ENCODE measurements around the gene PTPN14. TPM values are rescaled to one million over a fixed set of nuclear protein-coding genes. Genes with fewer than 3 reads are reported as not detected.
"Not testable (repeated sequence)": the region's sequence is repeated elsewhere in the genome, so short reads cannot be mapped to it uniquely, and the experiment has no call there.

Gene PTPN14
- total RNA-seq, 5 donors from 2014 or later (not counting 1 experiment from before 2014, with no cell fraction given) = 0.02 to 0.36 (median 0.29) TPM

GRCh38 chr1:214499732-214500131, 51.7 kb downstream of the PTPN14 start:
- POLR2A ChIA-PET = no interaction called here
- peaks cover 0 to 9% of the 10 kb centered on the region in 2 experiments for H3K4me1 ChIP-seq (ENCODE audit: control insufficient read depth in 1 of 2, extremely low read depth in 1 of 2, insufficient read depth in 2 of 2, low read length in 2 of 2)
- peaks cover 0 to 4% of the 10 kb centered on the region in 2 experiments for H3K27me3 ChIP-seq (replicated peaks in 1 of 2; ENCODE audit: control insufficient read depth in 2 of 2, extremely low read depth in 1 of 2, insufficient read depth in 2 of 2, low read length in 1 of 2)
- no peaks in the 10 kb centered on the region for H3K4me1 Mint-ChIP-seq
- CTCF ChIA-PET = no interaction called here
- DNase-seq (no peak), ATAC-seq (replicated peaks in 1 of 4) (no peak)
- no peaks in the 10 kb centered on the region for H3K9me3 Mint-ChIP-seq
- no peaks in the 10 kb centered on the region for H3K9me3 ChIP-seq
- no peaks in the 10 kb centered on the region for H3K36me3 ChIP-seq (ENCODE audit: control insufficient read depth in 2 of 2, extremely low read depth in 1 of 2, insufficient read depth in 1 of 2, low read length in 1 of 2)
- H3K27me3 Mint-ChIP-seq = peaks cover 10 to 29% of the 10 kb centered on the region in 2 donors
- no peak overlapping the region for H3K27ac Mint-ChIP-seq
- H3K4me3 Mint-ChIP-seq = no peak overlapping the region
- H3K27ac ChIP-seq (ENCODE audit: low read length) = no peak overlapping the region
- no peaks in the 10 kb centered on the region for H3K36me3 Mint-ChIP-seq
- WGBS (ENCODE audit: insufficient coverage) = no CpG with 5 or more reads among the region's 4 CpGs
- no peak overlapping the region for H3K4me3 ChIP-seq (ENCODE audit: control insufficient read depth in 1 of 2, extremely low read depth in 1 of 2, low read length in 1 of 2)

DNA sequence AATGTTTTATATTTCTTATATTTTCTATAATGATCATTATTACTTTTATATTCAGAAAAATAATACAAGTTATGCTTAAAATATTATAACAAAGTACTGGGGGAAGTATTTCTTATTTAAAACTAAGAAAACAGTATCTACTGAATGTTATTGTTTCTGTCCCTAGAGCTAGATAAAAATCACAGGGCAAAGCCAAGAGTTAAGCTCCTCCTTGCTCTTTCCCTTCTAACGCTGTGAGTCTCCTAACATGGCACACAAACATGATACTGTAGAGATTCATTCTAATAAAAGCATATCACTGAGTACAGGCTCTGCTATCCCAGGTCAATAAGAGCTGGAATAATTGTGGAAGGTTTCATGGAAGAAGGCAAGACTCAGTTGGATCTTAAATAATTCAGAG, 53.4 kb downstream of the PTPN14 start:
- ChIA-PET POLR2A (no interaction called here), CTCF (no interaction called here)
- ATAC-seq (replicated peaks in 1 of 4) (no peak), DNase-seq (no peak)
- Histone ChIP-seq H3K27ac (ENCODE audit: low read length) (no peak overlapping the region), H3K9me3 (no peaks in the 10 kb centered on the region), H3K36me3 (ENCODE audit: control insufficient read depth in 2 of 2, extremely low read depth in 1 of 2, insufficient read depth in 1 of 2, low read length in 1 of 2) (no peaks in the 10 kb centered on the region), H3K4me3 (ENCODE audit: control insufficient read depth in 1 of 2, extremely low read depth in 1 of 2, low read length in 1 of 2) (no peak overlapping the region), H3K27me3 (replicated peaks in 1 of 2; ENCODE audit: control insufficient read depth in 2 of 2, extremely low read depth in 1 of 2, insufficient read depth in 2 of 2, low read length in 1 of 2) (peaks cover 0 to 5% of the 10 kb centered on the region in 2 experiments), H3K4me1 (ENCODE audit: control insufficient read depth in 1 of 2, extremely low read depth in 1 of 2, insufficient read depth in 2 of 2, low read length in 2 of 2) (peaks cover 0 to 9% of the 10 kb centered on the region in 2 experiments)
- Mint-ChIP-seq H3K4me1 (no peaks in the 10 kb centered on the region), H3K27ac (no peak overlapping the region), H3K27me3 (peaks cover 17 to 22% of the 10 kb centered on the region in 2 donors), H3K36me3 (no peaks in the 10 kb centered on the region), H3K4me3 (no peak overlapping the region), H3K9me3 (no peaks in the 10 kb centered on the region)
- WGBS (ENCODE audit: insufficient coverage) = no CpG with 5 or more reads among the region's 1 CpG

DNA sequence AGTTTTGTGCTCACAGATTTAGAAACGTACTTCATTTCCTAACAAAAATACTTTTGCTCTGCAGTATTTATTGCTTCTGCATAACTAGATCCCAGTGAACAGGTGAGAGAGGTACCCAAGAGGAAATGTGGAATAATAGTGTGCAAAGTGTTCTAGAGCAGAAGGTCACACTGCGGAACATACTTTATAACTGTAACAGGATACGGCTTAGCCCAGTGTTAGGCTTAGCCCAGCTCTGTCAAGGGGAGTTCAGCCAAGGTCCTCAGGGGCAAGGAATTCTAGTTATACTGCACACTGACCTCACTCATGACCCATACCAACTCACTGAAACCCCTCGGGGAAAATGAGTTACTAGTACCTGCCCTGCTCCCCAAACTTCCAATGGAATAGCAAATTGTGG, 55.3 kb downstream of the PTPN14 start:
- no peaks in the 10 kb centered on the region for H3K36me3 Mint-ChIP-seq
- no peaks in the 10 kb centered on the region for H3K9me3 ChIP-seq
- no peaks in the 10 kb centered on the region for H3K9me3 Mint-ChIP-seq
- no peaks in the 10 kb centered on the region for H3K36me3 ChIP-seq (ENCODE audit: control insufficient read depth in 2 of 2, extremely low read depth in 1 of 2, insufficient read depth in 1 of 2, low read length in 1 of 2)
- CTCF ChIA-PET = interaction anchor here in 1 of 2 donors (0.6 kb wide), 1 partner anchor 14 kb away, joined by 3 read pairs; no protein-coding TSS in a partner anchor
- no peak overlapping the region for H3K4me3 Mint-ChIP-seq
- H3K4me1 Mint-ChIP-seq = no peaks in the 10 kb centered on the region
- no peak overlapping the region for H3K27ac ChIP-seq (ENCODE audit: low read length)
- ATAC-seq (replicated peaks in 1 of 4) = no peak
- peaks cover 17 to 21% of the 10 kb centered on the region in 2 donors for H3K27me3 Mint-ChIP-seq
- WGBS (ENCODE audit: insufficient coverage) = 100% methylated on average over 2 of the region's 4 CpGs
- peaks cover 0 to 6% of the 10 kb centered on the region in 2 experiments for H3K27me3 ChIP-seq (replicated peaks in 1 of 2; ENCODE audit: control insufficient read depth in 2 of 2, extremely low read depth in 1 of 2, insufficient read depth in 2 of 2, low read length in 1 of 2)
- no peak overlapping the region for H3K27ac Mint-ChIP-seq
- H3K4me3 ChIP-seq (ENCODE audit: control insufficient read depth in 1 of 2, extremely low read depth in 1 of 2, low read length in 1 of 2) = no peak overlapping the region
- POLR2A ChIA-PET = no interaction called here
- no peak for DNase-seq
- peaks cover 0 to 9% of the 10 kb centered on the region in 2 experiments for H3K4me1 ChIP-seq (ENCODE audit: control insufficient read depth in 1 of 2, extremely low read depth in 1 of 2, insufficient read depth in 2 of 2, low read length in 2 of 2)

- POLR2A ChIA-PET = no interaction called here
- H3K4me1 Mint-ChIP-seq = no peaks in the 10 kb centered on the region
- Histone ChIP-seq H3K4me1 (ENCODE audit: control insufficient read depth in 1 of 2, extremely low read depth in 1 of 2, insufficient read depth in 2 of 2, low read length in 2 of 2) (peaks cover 0 to 4% of the 10 kb centered on the region in 2 experiments), H3K27ac (ENCODE audit: low read length) (no peak overlapping the region), H3K36me3 (ENCODE audit: control insufficient read depth in 2 of 2, extremely low read depth in 1 of 2, insufficient read depth in 1 of 2, low read length in 1 of 2) (no peaks in the 10 kb centered on the region), H3K27me3 (replicated peaks in 1 of 2; ENCODE audit: control insufficient read depth in 2 of 2, extremely low read depth in 1 of 2, insufficient read depth in 2 of 2, low read length in 1 of 2) (peaks cover 0 to 5% of the 10 kb centered on the region in 2 experiments), H3K4me3 (ENCODE audit: control insufficient read depth in 1 of 2, extremely low read depth in 1 of 2, low read length in 1 of 2) (no peak overlapping the region), H3K9me3 (no peaks in the 10 kb centered on the region)
- DNase-seq = no peak
- H3K27ac Mint-ChIP-seq = no peak overlapping the region
- no peaks in the 10 kb centered on the region for H3K36me3 Mint-ChIP-seq
- no peaks in the 10 kb centered on the region for H3K9me3 Mint-ChIP-seq
- no CpG with 5 or more reads among the region's 2 CpGs for WGBS (ENCODE audit: insufficient coverage)
- no peak overlapping the region for H3K4me3 Mint-ChIP-seq
- CTCF ChIA-PET = no interaction called here
- H3K27me3 Mint-ChIP-seq = peaks cover 18 to 22% of the 10 kb centered on the region in 2 donors
- ATAC-seq (replicated peaks in 1 of 4) = no peak
Observed at GRCh38 chr1:214494706-214495105, 56.7 kb downstream of the PTPN14 start.

DNA sequence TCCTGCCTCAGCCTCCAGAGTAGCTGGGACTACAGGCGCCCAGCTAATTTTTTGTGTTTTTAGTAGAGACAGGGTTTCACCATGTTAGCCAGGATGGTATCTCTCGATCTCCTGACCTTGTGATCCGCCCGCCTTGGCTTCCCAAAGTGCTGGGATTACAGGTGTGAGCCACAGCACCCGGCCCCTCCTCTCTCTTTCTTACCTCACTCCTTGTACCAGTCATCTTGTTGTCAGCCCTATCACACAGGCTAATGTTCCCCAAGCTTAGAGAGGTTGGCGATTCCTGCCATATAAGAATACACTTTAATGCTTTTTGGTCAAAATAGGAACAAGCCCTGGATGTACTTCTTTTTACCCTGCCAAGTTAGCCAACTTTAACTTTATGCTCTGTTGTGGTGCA, 57.2 kb downstream of the PTPN14 start:
- H3K4me1 Mint-ChIP-seq; H3K27ac ChIP-seq (ENCODE audit: low read length); H3K9me3 Mint-ChIP-seq; CTCF ChIA-PET; ATAC-seq (replicated peaks in 1 of 4); H3K27ac Mint-ChIP-seq; H3K36me3 ChIP-seq (ENCODE audit: control insufficient read depth in 2 of 2, extremely low read depth in 1 of 2, insufficient read depth in 1 of 2, low read length in 1 of 2); POLR2A ChIA-PET; H3K27me3 ChIP-seq (replicated peaks in 1 of 2; ENCODE audit: control insufficient read depth in 2 of 2, extremely low read depth in 1 of 2, insufficient read depth in 2 of 2, low read length in 1 of 2); H3K36me3 Mint-ChIP-seq; H3K9me3 ChIP-seq; H3K4me3 ChIP-seq (ENCODE audit: control insufficient read depth in 1 of 2, extremely low read depth in 1 of 2, low read length in 1 of 2); H3K4me1 ChIP-seq (ENCODE audit: control insufficient read depth in 1 of 2, extremely low read depth in 1 of 2, insufficient read depth in 2 of 2, low read length in 2 of 2); H3K4me3 Mint-ChIP-seq; DNase-seq: not testable (repeated sequence)
- peaks cover 18 to 26% of the 10 kb centered on the region in 2 donors for H3K27me3 Mint-ChIP-seq
- 69% methylated on average over 4 of the region's 6 CpGs for WGBS (ENCODE audit: insufficient coverage)

GRCh38 chr1:214493126-214493796, 58.1 kb downstream of the PTPN14 start:
- ChIA-PET POLR2A (no interaction called here), CTCF (interaction anchor here in 1 of 2 donors (0.7 kb wide), 1 partner anchor 76 kb away, joined by 3 read pairs; no protein-coding TSS in a partner anchor)
- no peak overlapping the region for H3K4me3 Mint-ChIP-seq
- Histone ChIP-seq H3K36me3 (ENCODE audit: control insufficient read depth in 2 of 2, extremely low read depth in 1 of 2, insufficient read depth in 1 of 2, low read length in 1 of 2) (no peaks in the 10 kb centered on the region), H3K9me3 (no peaks in the 10 kb centered on the region), H3K4me3 (ENCODE audit: control insufficient read depth in 1 of 2, extremely low read depth in 1 of 2, low read length in 1 of 2) (no peak overlapping the region), H3K27me3 (replicated peaks in 1 of 2; ENCODE audit: control insufficient read depth in 2 of 2, extremely low read depth in 1 of 2, insufficient read depth in 2 of 2, low read length in 1 of 2) (peaks cover 0 to 5% of the 10 kb centered on the region in 2 experiments), H3K27ac (ENCODE audit: low read length) (no peak overlapping the region), H3K4me1 (ENCODE audit: control insufficient read depth in 1 of 2, extremely low read depth in 1 of 2, insufficient read depth in 2 of 2, low read length in 2 of 2) (no peaks in the 10 kb centered on the region)
- H3K4me1 Mint-ChIP-seq = no peaks in the 10 kb centered on the region
- no peaks in the 10 kb centered on the region for H3K36me3 Mint-ChIP-seq
- no peak overlapping the region for H3K27ac Mint-ChIP-seq
- WGBS (ENCODE audit: insufficient coverage) = 83% methylated on average over 4 of the region's 7 CpGs
- ATAC-seq (replicated peaks in 1 of 4) (no peak), DNase-seq (no peak)
- H3K27me3 Mint-ChIP-seq = peaks cover 14 to 26% of the 10 kb centered on the region in 2 donors
- H3K9me3 Mint-ChIP-seq = no peaks in the 10 kb centered on the region
